Type B pancreatic cell (in vitro differentiated cells): ENCODE results near the gene KRT76. TPM values are rescaled to one million over a fixed set of nuclear protein-coding genes. Genes with fewer than 3 reads are reported as not detected.

Experiments
- DNase-seq: peaks from one replicate; pipeline ENCODE4 v3.0.0; 2021; ENCODE audit warnings: mixed read lengths; ENCODE audit not compliant: unreplicated experiment; ENCODE audit errors: extremely low spot score
- H3K27ac Mint-ChIP-seq: 2 replicates; pipeline ENCODE4 v1.8.0; 2021; ENCODE audit warnings: mild to moderate bottlenecking, mixed read lengths
- H3K27me3 Mint-ChIP-seq: 2 replicates; pipeline ENCODE4 v1.8.0; 2021; ENCODE audit warnings: mixed read lengths
- H3K36me3 Mint-ChIP-seq: 2 replicates; pipeline ENCODE4 v1.8.0; 2021; ENCODE audit warnings: mixed read lengths
- H3K4me1 Mint-ChIP-seq: one replicate; pipeline ENCODE4 v1.8.0; 2021; ENCODE audit warnings: mixed read lengths; ENCODE audit not compliant: unreplicated experiment
- H3K4me3 Mint-ChIP-seq: 2 replicates; pipeline ENCODE4 v1.8.0; 2021; ENCODE audit warnings: mild to moderate bottlenecking, mixed read lengths
- H3K9me3 Mint-ChIP-seq: 2 replicates; pipeline ENCODE4 v1.8.0; 2021; ENCODE audit warnings: mixed read lengths
- CTCF ChIP-seq: fragments of 200-600 bp; sonication (generic); conservative IDR thresholded peaks from 2 replicates; pipeline ENCODE4 v1.5.0; 2021; ENCODE audit warnings: antibody characterized with exemption, mild to moderate bottlenecking
- long read RNA-seq: library from polyadenylated mRNA; unstranded; transcript quantifications from one replicate; pipeline ENCODE4 v2.0.0, GENCODE V29; 2020
- total RNA-seq: library from RNA; stranded (reverse); gene quantifications from 2 replicates; pipeline ENCODE4 v1.2.1, GENCODE V29; 2021; ENCODE audit warnings: low replicate concordance

KRT76 gene
- total RNA-seq, result not detected in 2 replicates
- long read RNA-seq, result 0 reads

GRCh38 chr12:52776913-52777395 lies at the start of gene KRT76:
TSS of gene KRT76 (minus strand) at chr12:52777345. CDS start at chr12:52777291, 54 bp downstream.
- Mint-ChIP-seq H3K4me1 (no peaks in the 10 kb centered on the region), H3K9me3 (no peaks in the 10 kb centered on the region), H3K36me3 (no peaks in the 10 kb centered on the region), H3K27me3 (peaks cover 59% of the 10 kb centered on the region), H3K4me3 (no peak within 1 kb of the TSS), H3K27ac (no peak within 1 kb of the TSS)
- no peak for TF ChIP-seq CTCF
- no peak for DNase-seq

DNA sequence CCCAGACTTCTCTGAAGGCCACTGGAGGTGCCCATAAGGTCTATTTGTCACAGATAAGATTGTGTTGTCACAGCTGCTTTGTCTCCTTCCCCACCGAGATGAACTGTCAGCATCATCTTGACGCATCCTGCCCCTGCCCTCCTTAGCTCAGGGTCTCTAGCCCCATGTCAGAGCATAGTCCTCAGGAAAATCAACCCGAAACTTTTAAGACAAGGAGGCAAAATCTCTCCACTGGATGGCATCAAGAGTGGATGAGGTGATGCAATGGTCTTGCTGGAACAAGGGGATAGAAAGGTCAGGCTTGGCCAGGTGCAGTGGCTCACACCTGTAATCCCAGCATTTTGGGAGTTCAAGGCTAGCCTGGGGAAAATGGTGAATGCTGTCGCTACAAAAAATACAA lies 48.8 kb upstream of the KRT76 start:
- no peak for DNase-seq
- TF ChIP-seq CTCF, result no peak
- H3K4me3 Mint-ChIP-seq, result no peak overlapping the region
- peaks cover 21% of the 10 kb centered on the region for H3K27me3 Mint-ChIP-seq
- no peaks in the 10 kb centered on the region for H3K36me3 Mint-ChIP-seq
- H3K4me1 Mint-ChIP-seq, result peaks cover 4% of the 10 kb centered on the region
- no peak overlapping the region for H3K27ac Mint-ChIP-seq
- no peaks in the 10 kb centered on the region for H3K9me3 Mint-ChIP-seq

- no peak for DNase-seq
- no peaks in the 10 kb centered on the region for H3K36me3 Mint-ChIP-seq
- H3K4me1 Mint-ChIP-seq, result peaks cover 11% of the 10 kb centered on the region
- no peaks in the 10 kb centered on the region for H3K9me3 Mint-ChIP-seq
- H3K27me3 Mint-ChIP-seq, result peaks cover 25% of the 10 kb centered on the region
- H3K4me3 Mint-ChIP-seq, result no peak overlapping the region
- TF ChIP-seq CTCF, result no peak
- H3K27ac Mint-ChIP-seq, result no peak overlapping the region
Observed at GRCh38 chr12:52824741-52825410, 47.7 kb upstream of the KRT76 start.

DNA sequence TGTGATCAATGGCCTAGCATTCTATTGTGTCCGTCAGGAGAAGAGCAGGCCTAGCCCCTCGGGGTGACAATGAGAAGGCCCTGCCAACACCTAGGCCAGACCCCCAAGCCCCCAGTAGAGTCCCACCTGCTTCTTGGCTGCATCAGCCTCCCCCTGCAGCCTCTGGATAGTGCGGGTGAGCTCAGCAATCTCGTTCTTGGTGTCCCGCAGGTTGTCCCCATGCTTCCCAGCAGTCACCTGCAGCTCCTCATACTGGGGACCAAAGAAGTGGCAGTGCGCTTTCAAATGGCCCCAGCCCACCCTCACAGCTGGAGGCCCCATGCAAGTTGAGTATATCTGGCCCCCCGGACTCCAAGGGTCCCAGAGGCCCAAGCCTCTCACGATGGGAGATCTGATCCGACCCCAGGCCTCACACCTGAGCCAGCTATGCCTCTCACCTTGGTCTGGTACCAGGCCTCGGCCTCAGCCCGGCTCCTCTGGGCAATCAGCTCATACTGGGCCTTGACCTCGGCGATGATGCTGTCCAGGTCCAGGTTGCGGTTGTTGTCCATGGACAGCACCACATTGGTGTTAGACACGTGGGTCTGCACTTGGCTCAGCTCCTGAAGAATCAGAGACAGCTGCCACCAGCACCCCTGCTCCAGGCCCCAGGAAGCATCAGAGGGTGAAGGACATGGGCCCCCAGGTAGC lies 46.8 kb upstream of the KRT76 start:
- Mint-ChIP-seq H3K36me3 (no peaks in the 10 kb centered on the region), H3K4me3 (no peak overlapping the region), H3K27ac (no peak overlapping the region), H3K27me3 (peaks cover 20% of the 10 kb centered on the region), H3K9me3 (no peaks in the 10 kb centered on the region), H3K4me1 (peaks cover 11% of the 10 kb centered on the region)
- DNase-seq, result no peak
- TF ChIP-seq CTCF, result no peak

DNA sequence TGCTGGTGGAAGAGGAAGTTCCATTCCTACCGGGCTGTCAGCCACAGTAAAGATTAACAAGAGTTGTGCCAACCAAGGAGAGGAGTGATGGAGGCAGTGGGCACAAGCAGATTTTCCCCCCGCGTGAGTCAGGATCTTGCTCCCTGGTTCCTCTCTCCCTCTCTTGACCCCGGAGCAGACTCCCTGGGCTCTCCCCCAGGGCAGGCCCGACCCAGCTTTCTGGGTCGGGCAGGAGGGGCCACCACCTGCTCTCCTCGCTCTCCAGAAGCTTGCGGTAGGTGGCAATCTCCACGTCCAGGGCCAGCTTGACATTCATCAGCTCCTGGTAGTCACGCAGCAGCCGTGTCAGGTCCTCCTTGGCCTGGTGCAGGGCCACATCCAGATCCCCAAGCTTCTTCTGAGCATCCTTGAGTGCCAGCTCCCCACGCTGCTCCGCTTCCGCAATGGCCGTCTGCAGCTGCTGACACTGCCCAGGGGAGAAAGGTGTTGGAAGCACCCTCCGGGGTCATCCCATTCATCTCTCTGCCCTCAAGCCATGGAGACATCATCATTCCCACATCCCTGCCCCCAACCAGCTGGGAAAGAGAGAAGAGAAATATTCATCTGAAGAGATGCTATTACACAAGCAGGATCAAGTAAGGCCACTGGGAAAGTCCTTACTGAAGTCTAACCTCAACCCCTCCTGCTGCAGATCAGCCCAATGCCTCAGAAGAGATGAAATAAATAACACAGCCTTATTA lies 45.8 kb upstream of the KRT76 start:
- Mint-ChIP-seq H3K4me1 (peaks cover 15% of the 10 kb centered on the region), H3K27ac (no peak overlapping the region), H3K36me3 (no peaks in the 10 kb centered on the region), H3K27me3 (peaks cover 21% of the 10 kb centered on the region), H3K4me3 (no peak overlapping the region), H3K9me3 (no peaks in the 10 kb centered on the region)
- DNase-seq, result no peak
- no peak for TF ChIP-seq CTCF
